Stimulated activated effector memory CD8-positive, alpha-beta T cell treated with anti-CD3 and anti-CD28 coated beads, Interleukin-12 subunit alpha, Interleukin-12 subunit beta, amount 100 ng/mL, for 72 hours (primary cell): ENCODE data around the gene KCTD18.

Experiments
- ATAC-seq: fragments of 150-1000 bp; cut with Tn5 transposase; 2 replicates; pipeline ENCODE4 v1.10.0; 2021
- DNase-seq, 2 donors: peaks; one replicate each; pipeline ENCODE4 v3.0.0; 2021 to 2022; ENCODE audit warnings: low spot score in 2 of 2
- H3K27ac Mint-ChIP-seq: one replicate; pipeline ENCODE4 v1.8.0; 2022; ENCODE audit warnings: mild to moderate bottlenecking, mixed read lengths
- H3K36me3 Mint-ChIP-seq: one replicate; pipeline ENCODE4 v1.8.0; 2022; ENCODE audit warnings: mild to moderate bottlenecking, mixed read lengths
- H3K4me1 Mint-ChIP-seq: one replicate; pipeline ENCODE4 v1.8.0; 2022; ENCODE audit warnings: mixed read lengths
- H3K4me3 Mint-ChIP-seq: one replicate; pipeline ENCODE4 v1.8.0; 2022; ENCODE audit warnings: mild to moderate bottlenecking, mixed read lengths
- H3K9me3 Mint-ChIP-seq: one replicate; pipeline ENCODE4 v1.8.0; 2022; ENCODE audit warnings: mixed read lengths

The KCTD18 gene

GRCh38 chr2:200509612-200510433, at the start of gene KCTD18:
KCTD18 (minus strand) TSS chr2:200510068; CDS start chr2:200507016, 3,052 bp downstream.
- no peaks in the 10 kb centered on the region for H3K9me3 Mint-ChIP-seq
- H3K27ac Mint-ChIP-seq: peak within 1 kb of the TSS; percentile 88
- peak; percentile 98 for ATAC-seq
- peaks cover 9% of the 10 kb centered on the region for H3K36me3 Mint-ChIP-seq
- H3K4me1 Mint-ChIP-seq: peaks cover 10% of the 10 kb centered on the region
- DNase-seq: peak; percentile 89 to 96
- H3K4me3 Mint-ChIP-seq: peak within 1 kb of the TSS; percentile 82

- H3K36me3 Mint-ChIP-seq: peaks cover 25% of the 10 kb centered on the region
- H3K27ac Mint-ChIP-seq: no peak overlapping the region
- H3K4me3 Mint-ChIP-seq: no peak overlapping the region
- H3K4me1 Mint-ChIP-seq: no peaks in the 10 kb centered on the region
- ATAC-seq: no peak
- no peak for DNase-seq
- H3K9me3 Mint-ChIP-seq: no peaks in the 10 kb centered on the region
Observed at GRCh38 chr2:200540793-200541192, 30.9 kb upstream of the KCTD18 start.

- no peaks in the 10 kb centered on the region for H3K4me1 Mint-ChIP-seq
- ATAC-seq (no peak), DNase-seq (no peak)
- no peaks in the 10 kb centered on the region for H3K9me3 Mint-ChIP-seq
- H3K27ac Mint-ChIP-seq: no peak overlapping the region
- H3K36me3 Mint-ChIP-seq: peaks cover 12% of the 10 kb centered on the region
- H3K4me3 Mint-ChIP-seq: no peak overlapping the region
Observed at GRCh38 chr2:200538139-200538538, 28.3 kb upstream of the KCTD18 start.

DNA sequence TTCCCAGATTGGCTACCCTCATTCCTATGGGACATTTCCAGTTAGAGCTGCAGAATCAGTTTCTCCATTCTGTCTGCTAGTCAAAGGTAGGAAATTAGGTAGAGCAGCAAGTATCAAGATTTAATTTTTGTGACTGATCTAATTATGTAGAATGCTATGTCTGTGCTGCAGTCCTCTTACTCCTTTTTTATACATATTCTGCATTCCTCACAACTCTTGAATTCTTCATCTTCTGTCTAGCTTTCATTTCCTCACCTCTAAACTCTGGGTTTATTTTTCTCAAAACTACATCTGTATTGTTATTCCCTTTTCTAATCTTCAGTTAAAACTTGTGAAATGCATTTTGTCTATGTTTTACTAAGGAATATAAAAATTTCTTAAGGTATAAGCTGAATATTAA, 24.7 kb upstream of the KCTD18 start:
- no peak overlapping the region for H3K27ac Mint-ChIP-seq
- H3K36me3 Mint-ChIP-seq: peaks cover 6% of the 10 kb centered on the region
- H3K9me3 Mint-ChIP-seq: no peaks in the 10 kb centered on the region

DNA sequence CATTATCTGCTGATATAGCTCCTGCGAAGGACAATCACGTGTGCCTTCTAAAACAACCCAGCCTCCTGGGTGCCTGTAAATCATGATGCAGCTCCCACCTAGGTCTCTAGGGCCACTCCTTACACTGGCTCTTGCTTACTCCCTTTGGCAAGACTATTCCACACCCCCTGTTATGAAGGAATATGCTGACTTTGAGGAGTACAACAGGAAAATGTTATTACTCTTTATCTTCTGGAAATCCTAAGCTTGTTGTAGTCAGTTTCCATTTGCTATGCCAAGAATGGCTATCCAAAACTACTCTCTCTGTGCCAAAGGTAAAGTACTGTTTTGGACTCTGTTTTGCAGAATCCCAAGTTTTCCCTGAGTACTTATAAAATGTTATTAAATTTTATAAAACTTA, 23.9 kb upstream of the KCTD18 start:
- no peaks in the 10 kb centered on the region for H3K4me1 Mint-ChIP-seq
- H3K36me3 Mint-ChIP-seq: peaks cover 6% of the 10 kb centered on the region
- no peak for ATAC-seq
- H3K9me3 Mint-ChIP-seq: no peaks in the 10 kb centered on the region
- H3K4me3 Mint-ChIP-seq: no peak overlapping the region
- DNase-seq: no peak
- no peak overlapping the region for H3K27ac Mint-ChIP-seq

More for the DNA sequence above, 24.7 kb upstream of the KCTD18 start:
- no peak overlapping the region for H3K4me3 Mint-ChIP-seq
- H3K4me1 Mint-ChIP-seq: no peaks in the 10 kb centered on the region
- DNase-seq (no peak), ATAC-seq (no peak)

DNA sequence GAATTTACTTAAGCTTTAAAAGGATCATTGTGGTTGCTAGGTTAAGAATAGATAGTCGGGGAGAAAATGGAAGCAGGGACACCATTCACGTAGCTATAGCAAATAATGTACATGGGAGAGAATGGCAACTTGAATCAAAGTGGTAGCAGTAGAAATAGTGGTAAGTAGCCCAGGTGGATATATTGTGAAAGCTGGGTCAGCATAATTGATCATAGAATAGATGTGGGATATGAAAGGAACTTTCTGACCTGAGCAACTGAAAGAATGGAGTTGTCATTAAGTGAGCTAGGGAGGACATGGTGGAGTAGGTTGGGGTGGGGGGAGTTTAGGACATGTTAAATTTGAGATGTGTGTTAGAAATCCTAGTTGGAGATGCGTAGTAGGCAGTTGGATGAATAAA, 18.4 kb upstream of the KCTD18 start:
- peaks cover 10% of the 10 kb centered on the region for H3K36me3 Mint-ChIP-seq
- H3K9me3 Mint-ChIP-seq: no peaks in the 10 kb centered on the region
- no peak overlapping the region for H3K27ac Mint-ChIP-seq
- ATAC-seq (no peak), DNase-seq (no peak)
- H3K4me1 Mint-ChIP-seq: peaks cover 19% of the 10 kb centered on the region
- no peak overlapping the region for H3K4me3 Mint-ChIP-seq

- peaks cover 10% of the 10 kb centered on the region for H3K36me3 Mint-ChIP-seq
- ATAC-seq (peak; percentile 99), DNase-seq (peak; percentile 86 to 96)
- peak within 1 kb of the TSS; percentile 96 for H3K27ac Mint-ChIP-seq
- H3K9me3 Mint-ChIP-seq: no peaks in the 10 kb centered on the region
- peak within 1 kb of the TSS; percentile 96 for H3K4me3 Mint-ChIP-seq
- peaks cover 19% of the 10 kb centered on the region for H3K4me1 Mint-ChIP-seq
Observed at GRCh38 chr2:200525882-200526651, 16.2 kb upstream of the KCTD18 start, which contains the start of gene SGO2. SGO2 (plus strand) TSS chr2:200526207; CDS start chr2:200532976, 6,769 bp downstream.

DNA sequence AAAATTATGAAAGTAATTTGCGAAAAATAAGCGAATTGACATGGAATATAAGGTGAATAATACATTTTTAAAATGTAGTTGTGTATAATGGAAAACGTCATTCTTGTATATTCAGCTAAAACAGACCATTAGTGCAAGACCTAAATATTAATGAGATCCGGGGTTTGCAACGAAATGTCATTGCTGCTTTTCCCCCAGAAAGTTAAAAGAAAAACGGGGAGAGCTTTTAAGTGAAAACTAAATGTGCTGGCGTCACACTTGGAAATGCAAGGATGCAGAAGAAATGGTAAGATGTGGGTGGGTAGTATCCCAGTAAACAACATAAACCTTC, 15.6 kb upstream of the KCTD18 start:
- no peak for DNase-seq
- peak overlapping the region; percentile 96 for H3K27ac Mint-ChIP-seq
- peak overlapping the region; percentile 96 for H3K4me3 Mint-ChIP-seq
- no peaks in the 10 kb centered on the region for H3K9me3 Mint-ChIP-seq
- H3K4me1 Mint-ChIP-seq: peaks cover 19% of the 10 kb centered on the region
- H3K36me3 Mint-ChIP-seq: peaks cover 10% of the 10 kb centered on the region
- ATAC-seq: no peak

DNA sequence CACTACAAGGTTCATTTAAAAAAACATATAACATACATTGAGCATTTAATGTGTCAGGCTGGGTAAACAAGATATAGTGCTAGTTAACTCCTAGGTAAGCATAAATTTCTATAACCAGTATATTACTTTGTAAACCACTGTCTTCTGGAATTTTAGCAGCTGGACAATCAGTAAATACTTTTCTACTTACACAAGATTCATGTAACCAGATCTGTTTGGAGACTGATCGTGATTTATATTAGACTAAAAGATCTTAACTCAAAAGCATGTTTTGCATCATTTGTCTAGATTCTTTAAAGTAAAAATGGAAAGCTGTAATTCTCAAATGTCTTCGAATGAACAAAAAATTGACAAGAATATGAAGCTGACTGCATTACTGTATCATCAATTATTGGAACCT, 15.2 kb upstream of the KCTD18 start:
- Mint-ChIP-seq H3K36me3 (peaks cover 10% of the 10 kb centered on the region), H3K4me1 (peaks cover 19% of the 10 kb centered on the region), H3K4me3 (peak overlapping the region; percentile 96), H3K27ac (no peak overlapping the region), H3K9me3 (no peaks in the 10 kb centered on the region)
- ATAC-seq: no peak
- no peak for DNase-seq

GRCh38 chr2:200523604-200524003, 13.7 kb upstream of the KCTD18 start:
- H3K4me1 Mint-ChIP-seq: peaks cover 19% of the 10 kb centered on the region

DNA sequence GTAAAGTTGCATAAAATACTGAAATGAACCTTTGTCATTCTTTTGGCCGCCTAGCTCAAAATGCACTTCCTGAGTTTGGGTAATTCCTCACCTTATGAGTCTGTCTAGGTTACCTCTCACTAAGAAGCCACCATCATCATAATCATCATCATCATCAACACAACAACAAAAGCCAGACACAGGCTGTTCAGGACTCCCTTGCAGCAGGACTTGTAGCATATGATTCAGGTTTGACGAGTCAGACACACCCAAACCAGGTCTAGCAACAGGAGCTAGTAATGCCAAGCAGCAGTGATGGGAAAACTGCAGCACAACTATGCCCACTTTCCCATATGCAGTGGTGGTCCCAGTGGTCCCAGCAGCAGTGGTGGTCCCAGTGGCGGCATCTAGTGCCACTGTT, 13.3 kb upstream of the KCTD18 start:
- ATAC-seq (peak; percentile 6), DNase-seq (no peak)
- Mint-ChIP-seq H3K36me3 (peaks cover 10% of the 10 kb centered on the region), H3K9me3 (no peaks in the 10 kb centered on the region), H3K27ac (no peak overlapping the region), H3K4me1 (peaks cover 16% of the 10 kb centered on the region), H3K4me3 (no peak overlapping the region)

More at GRCh38 chr2:200523604-200524003, 13.7 kb upstream of the KCTD18 start:
- DNase-seq (no peak), ATAC-seq (no peak)
- H3K4me3 Mint-ChIP-seq: no peak overlapping the region
- no peaks in the 10 kb centered on the region for H3K9me3 Mint-ChIP-seq
- no peak overlapping the region for H3K27ac Mint-ChIP-seq
- peaks cover 10% of the 10 kb centered on the region for H3K36me3 Mint-ChIP-seq

DNA sequence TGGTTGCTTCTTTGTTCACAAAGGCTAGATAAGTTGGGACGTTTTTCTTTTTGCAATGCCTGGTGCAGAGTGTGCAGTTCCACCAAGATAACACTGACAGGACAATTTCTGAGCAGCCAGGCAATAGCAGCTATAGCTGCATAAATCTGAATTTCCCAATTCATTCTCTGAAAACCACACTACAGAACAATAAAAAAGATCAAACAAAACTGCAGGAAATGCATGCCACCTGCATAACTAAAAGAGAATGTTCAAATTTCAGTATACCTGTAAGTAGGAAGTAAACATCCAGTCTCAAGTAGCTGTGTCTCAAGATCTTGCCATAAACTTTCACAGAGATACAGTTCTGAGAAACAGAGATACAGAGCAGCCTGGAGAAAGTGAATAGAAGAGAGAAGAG, 5.3 kb upstream of the KCTD18 start:
- ATAC-seq: no peak
- DNase-seq: no peak
- no peak overlapping the region for H3K4me3 Mint-ChIP-seq
- H3K27ac Mint-ChIP-seq: no peak overlapping the region
- no peaks in the 10 kb centered on the region for H3K4me1 Mint-ChIP-seq
- H3K9me3 Mint-ChIP-seq: peaks cover 4% of the 10 kb centered on the region
- H3K36me3 Mint-ChIP-seq: no peaks in the 10 kb centered on the region

DNA sequence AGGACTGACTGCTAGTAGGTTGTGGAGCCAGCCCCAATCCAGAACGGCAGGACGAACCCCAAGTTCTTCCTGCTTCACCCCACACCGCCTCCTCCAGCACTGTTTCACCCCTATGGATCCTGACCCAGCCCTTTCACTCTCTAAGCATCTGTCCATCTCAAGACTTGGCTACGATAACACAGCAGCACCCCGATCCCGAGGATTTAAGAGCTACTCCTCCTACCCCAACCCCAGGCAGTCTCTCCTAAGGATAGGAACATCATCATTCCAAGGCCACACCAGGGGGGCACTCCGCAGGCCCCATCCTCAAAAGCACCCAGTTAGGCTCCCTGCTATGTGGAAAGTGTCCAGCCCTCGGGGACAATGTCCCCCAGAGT, 645 bp downstream of the KCTD18 start:
- H3K4me3 Mint-ChIP-seq: peak overlapping the region; percentile 82
- H3K9me3 Mint-ChIP-seq: no peaks in the 10 kb centered on the region
- DNase-seq: no peak
- no peak for ATAC-seq
- peaks cover 10% of the 10 kb centered on the region for H3K4me1 Mint-ChIP-seq
- peak overlapping the region; percentile 88 for H3K27ac Mint-ChIP-seq
- H3K36me3 Mint-ChIP-seq: peaks cover 15% of the 10 kb centered on the region

GRCh38 chr2:200507179-200507578, 2.7 kb downstream of the KCTD18 start:
- peaks cover 35% of the 10 kb centered on the region for H3K36me3 Mint-ChIP-seq
- H3K9me3 Mint-ChIP-seq: no peaks in the 10 kb centered on the region
- ATAC-seq: no peak
- H3K4me1 Mint-ChIP-seq: peaks cover 14% of the 10 kb centered on the region
- DNase-seq: no peak
- peak overlapping the region; percentile 35 for H3K27ac Mint-ChIP-seq
- H3K4me3 Mint-ChIP-seq: no peak overlapping the region

- Mint-ChIP-seq H3K4me3 (no peak overlapping the region), H3K9me3 (no peaks in the 10 kb centered on the region), H3K27ac (peak overlapping the region; percentile 35), H3K4me1 (peaks cover 14% of the 10 kb centered on the region), H3K36me3 (peaks cover 38% of the 10 kb centered on the region)
- ATAC-seq (no peak), DNase-seq (no peak)
Observed at GRCh38 chr2:200506679-200507078, 3.2 kb downstream of the KCTD18 start.

DNA sequence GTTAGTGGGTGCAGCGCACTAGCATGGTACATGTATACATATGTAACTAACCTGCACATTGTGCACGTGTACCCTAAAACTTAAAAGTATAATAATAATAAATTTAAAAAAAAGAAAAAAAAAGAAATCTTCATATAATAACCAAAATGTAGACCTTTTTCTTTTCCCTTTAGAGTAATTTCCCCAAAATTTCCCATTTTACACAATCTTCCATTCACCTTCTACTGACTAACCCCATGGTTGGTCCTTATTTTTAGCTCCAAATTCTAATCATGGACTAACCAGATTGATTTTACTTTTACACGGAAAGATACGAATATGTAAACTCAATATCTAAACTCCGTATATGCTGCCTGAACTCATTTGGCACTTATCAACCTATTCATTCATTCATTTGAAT, 7.7 kb downstream of the KCTD18 start:
- peaks cover 4% of the 10 kb centered on the region for H3K4me1 Mint-ChIP-seq
- ATAC-seq: no peak
- no peak for DNase-seq
- H3K9me3 Mint-ChIP-seq: no peaks in the 10 kb centered on the region
- H3K27ac Mint-ChIP-seq: no peak overlapping the region
- no peak overlapping the region for H3K4me3 Mint-ChIP-seq
- H3K36me3 Mint-ChIP-seq: peaks cover 55% of the 10 kb centered on the region
